A673 (cell line): ENCODE measurements around the gene CEP72. TPM values are rescaled to one million over a fixed set of nuclear protein-coding genes. Genes with fewer than 3 reads are reported as not detected.
A peak's percentile ranks its signal among the peaks of the same experiment; 100 is the strongest.

Source experiments
- Bru-seq: library from RNA; stranded (reverse); fragments of 400-500 nt; gene quantifications from one replicate; lab custom pipeline; 2021; lab: Mats Ljungman, UMichigan
- BruChase-seq, 2 experiments: library from RNA; stranded (reverse); fragments of 400-500 nt; gene quantifications; one replicate each; lab custom pipeline; 2021; lab: Mats Ljungman, UMichigan
- BruUV-seq: library from RNA; stranded (reverse); fragments of 400-500 nt; replicated peaks from 2 replicates; lab custom pipeline; 2021; lab: Mats Ljungman, UMichigan
- CTCF ChIA-PET: fragments of 300-600 bp; sonication (Branson Sonifier 250); formaldehyde crosslinking; loops from one replicate; lab custom pipeline; 2022; ENCODE audit warnings: antibody characterized with exemption; lab: Charles Lee
- POLR2A ChIA-PET: fragments of 300-600 bp; sonication (Branson Sonifier 250); formaldehyde crosslinking; loops from one replicate; lab custom pipeline; 2022; ENCODE audit warnings: antibody characterized with exemption; ENCODE audit not compliant: low non-redundant PET; lab: Charles Lee
- DNase-seq: peaks from one replicate; pipeline ENCODE4 v3.0.0-alpha.2; 2015; ENCODE audit warnings: low spot score
- H3K27ac ChIP-seq: fragments of 200-600 bp; sonication (generic); 2 replicates; pipeline ENCODE4 v1.5.1; 2016; ENCODE audit warnings: mixed run types, low read depth, mild to moderate bottlenecking, mixed read lengths, antibody characterized with exemption, low read length; ENCODE audit not compliant: poor library complexity, severe bottlenecking
- H3K27me3 ChIP-seq: fragments of 200-600 bp; sonication (generic); replicated peaks from 2 replicates; pipeline ENCODE4 v1.6.1; 2017; ENCODE audit warnings: mixed run types, low read depth, mild to moderate bottlenecking, mixed read lengths, antibody characterized with exemption, low read length; ENCODE audit not compliant: insufficient read depth, poor library complexity
- H3K36me3 ChIP-seq: fragments of 200-600 bp; sonication (generic); 2 replicates; pipeline ENCODE4 v1.6.1; 2016; ENCODE audit warnings: mixed run types, mild to moderate bottlenecking, mixed read lengths, antibody characterized with exemption, low read length; ENCODE audit not compliant: insufficient read depth, poor library complexity, severe bottlenecking
- H3K4me1 ChIP-seq: fragments of 200-600 bp; sonication (generic); 2 replicates; pipeline ENCODE4 v1.6.1; 2017; ENCODE audit warnings: mixed run types, mild to moderate bottlenecking, mixed read lengths, antibody characterized with exemption, low read length; ENCODE audit not compliant: insufficient read depth, poor library complexity, severe bottlenecking
- H3K4me3 ChIP-seq: fragments of 200-600 bp; sonication (generic); 2 replicates; pipeline ENCODE4 v1.5.1; 2016; ENCODE audit warnings: low read depth, mixed run types, mild to moderate bottlenecking, mixed read lengths, low read length; ENCODE audit not compliant: poor library complexity, severe bottlenecking
- H3K9me3 ChIP-seq: fragments of 200-600 bp; sonication (generic); 2 replicates; pipeline ENCODE4 v1.6.1; 2016; ENCODE audit warnings: mixed run types, low read depth, mild to moderate bottlenecking, mixed read lengths, antibody characterized with exemption, low read length; ENCODE audit not compliant: poor library complexity, severe bottlenecking
- EZH2 ChIP-seq: fragments of 200-600 bp; sonication (generic); IDR thresholded peaks from 2 replicates; pipeline ENCODE4 v1.6.1; 2017; ENCODE audit warnings: borderline replicate concordance, low read depth, mild to moderate bottlenecking, mixed read lengths, antibody characterized with exemption, low read length; ENCODE audit not compliant: poor library complexity, severe bottlenecking
- intact Hi-C: fragments of 100-400 bp; cut with micrococcal nuclease; formaldehyde crosslinking; loops from one replicate; pipeline ENCODE4 v1.10.0; 2022; ENCODE audit not compliant: unreplicated experiment
- long read RNA-seq: library from polyadenylated mRNA; stranded (forward); transcript quantifications from one replicate; pipeline ENCODE4 v2.0.0, GENCODE V29; 2022
- total RNA-seq: library from RNA; stranded (reverse); gene quantifications from 2 replicates; pipeline ENCODE4 v1.2.3, GENCODE V29; 2021
- TF ChIP-seq, protein P1 (sequence below): fragments of 300-800, 200-600 bp; sonication (generic); conservative IDR thresholded peaks from 2 replicates; pipeline ENCODE4 v1.5.1; 2017; ENCODE audit warnings: low read depth, mild to moderate bottlenecking, antibody characterized with exemption, low read length, moderate library complexity, mixed read lengths

CEP72 gene, protein sequence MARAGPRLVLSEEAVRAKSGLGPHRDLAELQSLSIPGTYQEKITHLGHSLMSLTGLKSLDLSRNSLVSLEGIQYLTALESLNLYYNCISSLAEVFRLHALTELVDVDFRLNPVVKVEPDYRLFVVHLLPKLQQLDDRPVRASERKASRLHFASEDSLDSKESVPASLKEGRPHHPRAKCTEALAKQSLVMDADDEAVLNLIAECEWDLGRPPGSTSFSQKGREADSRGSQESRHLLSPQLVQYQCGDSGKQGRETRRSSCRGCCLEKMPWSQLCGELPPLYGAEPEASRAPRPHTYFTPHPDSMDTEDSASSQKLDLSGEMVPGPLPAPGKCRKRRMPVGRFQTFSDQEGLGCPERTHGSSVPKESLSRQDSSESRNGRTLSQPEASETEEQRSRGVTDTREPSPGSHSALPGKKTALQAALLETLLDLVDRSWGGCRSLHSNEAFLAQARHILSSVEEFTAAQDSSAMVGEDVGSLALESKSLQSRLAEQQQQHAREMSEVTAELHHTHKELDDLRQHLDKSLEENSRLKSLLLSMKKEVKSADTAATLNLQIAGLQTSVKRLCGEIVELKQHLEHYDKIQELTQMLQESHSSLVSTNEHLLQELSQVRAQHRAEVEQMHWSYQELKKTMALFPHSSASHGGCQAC
- 37.2 and 40.1 TPM in 2 replicates for total RNA-seq
- percentile 68 among the genes with signal in this experiment for Bru-seq, nascent RNA
- percentile 76 among the genes with signal in this experiment for BruChase-seq, experiment 1, labeled RNA remaining after a 2-hour chase
- percentile 81 among the genes with signal in this experiment for BruChase-seq, experiment 2, labeled RNA remaining after a 6-hour chase
- long read RNA-seq, transcript CEP72-201 (12 exons, 2,434 nt), result major isoform, 43 of 58 reads
- long read RNA-seq, partial matches to known transcripts, result 4 of 58 reads
- long read RNA-seq, other reads (novel, unspliced or antisense), result 11 of 58 reads

GRCh38 chr5:611731-612486 is at the start of gene CEP72:
Gene CEP72 (plus strand): TSS chr5:612340. CDS start chr5:612362, 22 bp downstream.
- peak within 1 kb of the TSS; percentile 83 for H3K4me3 ChIP-seq
- no peaks in the 10 kb centered on the region for H3K27me3 ChIP-seq
- POLR2A ChIA-PET, result interaction anchor here (0.6 kb wide), 1 partner anchor 44 kb away, joined by 12 read pairs; no protein-coding TSS in a partner anchor
- TF ChIP-seq EZH2, result no peak
- TF ChIP-seq, protein P1, sequence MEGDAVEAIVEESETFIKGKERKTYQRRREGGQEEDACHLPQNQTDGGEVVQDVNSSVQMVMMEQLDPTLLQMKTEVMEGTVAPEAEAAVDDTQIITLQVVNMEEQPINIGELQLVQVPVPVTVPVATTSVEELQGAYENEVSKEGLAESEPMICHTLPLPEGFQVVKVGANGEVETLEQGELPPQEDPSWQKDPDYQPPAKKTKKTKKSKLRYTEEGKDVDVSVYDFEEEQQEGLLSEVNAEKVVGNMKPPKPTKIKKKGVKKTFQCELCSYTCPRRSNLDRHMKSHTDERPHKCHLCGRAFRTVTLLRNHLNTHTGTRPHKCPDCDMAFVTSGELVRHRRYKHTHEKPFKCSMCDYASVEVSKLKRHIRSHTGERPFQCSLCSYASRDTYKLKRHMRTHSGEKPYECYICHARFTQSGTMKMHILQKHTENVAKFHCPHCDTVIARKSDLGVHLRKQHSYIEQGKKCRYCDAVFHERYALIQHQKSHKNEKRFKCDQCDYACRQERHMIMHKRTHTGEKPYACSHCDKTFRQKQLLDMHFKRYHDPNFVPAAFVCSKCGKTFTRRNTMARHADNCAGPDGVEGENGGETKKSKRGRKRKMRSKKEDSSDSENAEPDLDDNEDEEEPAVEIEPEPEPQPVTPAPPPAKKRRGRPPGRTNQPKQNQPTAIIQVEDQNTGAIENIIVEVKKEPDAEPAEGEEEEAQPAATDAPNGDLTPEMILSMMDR, result no peak
- peak within 1 kb of the TSS; percentile 67 for H3K27ac ChIP-seq
- intact Hi-C loops, result no loop called here
- H3K36me3 ChIP-seq, result peaks cover 10% of the 10 kb centered on the region
- CTCF ChIA-PET, result no interaction called here
- no TSS peak for BruUV-seq
- H3K4me1 ChIP-seq, result peaks cover 3% of the 10 kb centered on the region
- peak; percentile 92 for DNase-seq
- H3K9me3 ChIP-seq, result peaks cover 4% of the 10 kb centered on the region

- Histone ChIP-seq H3K27ac (no peak overlapping the region), H3K4me1 (no peaks in the 10 kb centered on the region), H3K36me3 (no peaks in the 10 kb centered on the region), H3K27me3 (peaks cover 44% of the 10 kb centered on the region), H3K4me3 (no peak overlapping the region), H3K9me3 (peaks cover 6% of the 10 kb centered on the region)
- TF ChIP-seq EZH2, result no peak
- ChIA-PET POLR2A (no interaction called here), CTCF (no interaction called here)
- intact Hi-C loops, result no loop called here
- BruUV-seq, result no TSS peak
- no peak for DNase-seq
Observed at GRCh38 chr5:565782-566440, 46.2 kb upstream of the CEP72 start.

DNA sequence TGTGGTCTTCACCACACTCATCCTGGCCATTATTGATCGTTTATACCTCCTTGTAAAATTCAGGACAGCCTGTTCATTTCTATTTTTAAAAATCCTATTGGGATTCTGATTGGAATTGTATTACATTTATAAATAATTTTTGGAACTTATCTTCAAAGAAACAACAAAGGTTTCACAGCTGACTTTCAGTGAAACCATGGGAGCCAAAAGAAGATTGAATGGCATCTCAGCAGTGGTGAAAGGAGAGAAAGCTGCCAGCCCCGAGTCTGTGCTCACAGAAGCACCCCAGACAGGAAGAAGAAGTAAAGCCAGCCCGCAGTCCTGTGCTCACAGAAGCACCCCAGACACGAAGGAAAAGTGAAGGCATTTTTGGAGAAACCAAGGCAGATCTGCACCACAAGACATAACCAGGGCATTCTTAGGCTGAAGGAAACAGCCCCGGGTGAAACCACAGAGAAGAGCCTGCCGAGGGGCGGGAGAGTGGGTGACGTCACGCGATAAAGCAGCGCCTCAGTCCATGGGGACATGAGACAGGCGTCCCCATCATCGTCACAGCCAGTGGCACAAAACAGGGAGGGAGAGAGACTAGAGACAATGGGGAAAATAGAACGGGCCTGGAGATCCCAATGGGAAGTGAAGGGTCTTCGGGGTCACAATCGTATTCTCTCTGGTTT is 45.4 kb upstream of the CEP72 start:
- Histone ChIP-seq H3K27me3 (peaks cover 43% of the 10 kb centered on the region), H3K36me3 (no peaks in the 10 kb centered on the region), H3K4me1 (no peaks in the 10 kb centered on the region), H3K4me3 (no peak overlapping the region), H3K9me3 (peaks cover 6% of the 10 kb centered on the region), H3K27ac (no peak overlapping the region)
- TF ChIP-seq, protein P1, result no peak
- no peak for TF ChIP-seq EZH2
- POLR2A ChIA-PET, result no interaction called here
- no peak for DNase-seq
- BruUV-seq, result no TSS peak
- intact Hi-C loops, result no loop called here
- CTCF ChIA-PET, result no interaction called here
